Measurements from ENCODE around the gene BAIAP2L2. TPM values are rescaled to one million over a fixed set of nuclear protein-coding genes. Genes with fewer than 3 reads are reported as not detected.
A peak's percentile ranks its signal among the peaks of the same experiment; 100 is the strongest.

BAIAP2L2 gene
- total and polyA plus RNA-seq, 12 donors, result 0.09 to 6.0 (median 0.55) TPM; not detected in 1

DNA sequence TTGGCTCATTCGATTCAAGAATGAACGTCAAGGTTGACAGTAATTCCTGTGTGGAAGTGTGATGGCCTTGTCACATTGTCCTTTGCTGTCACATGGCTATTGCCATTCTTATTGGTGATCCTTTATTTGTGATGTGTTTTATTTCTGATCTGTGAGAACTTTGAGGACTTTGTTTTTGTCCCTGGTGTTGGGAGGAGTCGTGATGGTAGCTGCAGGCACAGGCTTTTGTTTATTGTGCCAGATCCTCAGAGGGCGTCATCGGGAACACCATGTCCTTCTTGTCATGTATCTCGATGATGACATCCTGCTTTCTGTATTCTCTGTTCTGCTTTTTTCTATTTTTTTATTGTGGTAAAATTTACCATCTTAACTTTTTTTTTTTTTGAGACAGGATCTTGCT is 47.7 kb downstream of the BAIAP2L2 start:
- peak in 5 of 7 donors; percentile 56 to 92 (median 61) for DNase-seq
- Histone ChIP-seq H3K36me3 (replicated peaks in 1 of 2) (peaks cover 0 to 40% of the 10 kb centered on the region in 2 donors), H3K4me1 (replicated peaks in 1 of 2) (peaks cover 0 to 10% of the 10 kb centered on the region in 2 donors), H3K27ac (peak overlapping the region in 4 of 5 donors; percentile 52 to 78 (median 73)), H3K4me3 (no peak overlapping the region), H3K27me3 (no peaks in the 10 kb centered on the region), H3K9me3 (replicated peaks in 1 of 3) (no peaks in the 10 kb centered on the region)
- intact Hi-C loops (cut with DNase I), result loop anchor here in 1 of 2 donors (10.0 kb wide), 1 partner anchor 512 kb away; the partner anchor contains the start of gene DMC1
- TF ChIP-seq, protein P1, sequence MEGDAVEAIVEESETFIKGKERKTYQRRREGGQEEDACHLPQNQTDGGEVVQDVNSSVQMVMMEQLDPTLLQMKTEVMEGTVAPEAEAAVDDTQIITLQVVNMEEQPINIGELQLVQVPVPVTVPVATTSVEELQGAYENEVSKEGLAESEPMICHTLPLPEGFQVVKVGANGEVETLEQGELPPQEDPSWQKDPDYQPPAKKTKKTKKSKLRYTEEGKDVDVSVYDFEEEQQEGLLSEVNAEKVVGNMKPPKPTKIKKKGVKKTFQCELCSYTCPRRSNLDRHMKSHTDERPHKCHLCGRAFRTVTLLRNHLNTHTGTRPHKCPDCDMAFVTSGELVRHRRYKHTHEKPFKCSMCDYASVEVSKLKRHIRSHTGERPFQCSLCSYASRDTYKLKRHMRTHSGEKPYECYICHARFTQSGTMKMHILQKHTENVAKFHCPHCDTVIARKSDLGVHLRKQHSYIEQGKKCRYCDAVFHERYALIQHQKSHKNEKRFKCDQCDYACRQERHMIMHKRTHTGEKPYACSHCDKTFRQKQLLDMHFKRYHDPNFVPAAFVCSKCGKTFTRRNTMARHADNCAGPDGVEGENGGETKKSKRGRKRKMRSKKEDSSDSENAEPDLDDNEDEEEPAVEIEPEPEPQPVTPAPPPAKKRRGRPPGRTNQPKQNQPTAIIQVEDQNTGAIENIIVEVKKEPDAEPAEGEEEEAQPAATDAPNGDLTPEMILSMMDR (IDR thresholded peaks at IDR 0.05), result no peak
- peak in 1 of 2 donors; percentile 8 for TF ChIP-seq POLR2A (IDR thresholded peaks at IDR 0.05)
- WGBS, 4 donors, result 32 to 55% (median 37%) methylated on average over 6 of the region's 6 CpGs

GRCh38 chr22:38056969-38057891 is 53.3 kb downstream of the BAIAP2L2 start, which contains the start of gene PICK1:
Gene PICK1, plus strand, starts transcription at chr22:38057404. Its CDS starts 406 bp downstream, at chr22:38057810.
- 1 to 7% (median 2%) methylated on average over 12 to 47 of the region's 47 CpGs for WGBS, 4 donors
- DNase-seq, result peak; percentile 85 to 98 (median 94)
- H3K27ac ChIP-seq, result peak within 1 kb of the TSS; percentile 60 to 88 (median 84)
- peaks cover 0 to 15% of the 10 kb centered on the region in 2 donors for H3K36me3 ChIP-seq (replicated peaks in 1 of 2)
- no peaks in the 10 kb centered on the region for H3K9me3 ChIP-seq (replicated peaks in 1 of 3)
- peak within 1 kb of the TSS in 3 of 4 donors; percentile 22 to 65 (median 52) for H3K4me3 ChIP-seq
- peak in 1 of 2 donors; percentile 4 for TF ChIP-seq POLR2A (IDR thresholded peaks at IDR 0.05)
- TF ChIP-seq, protein P1 (IDR thresholded peaks at IDR 0.05), result peak in 3 of 6 experiments; percentile 16 to 32 (median 23)
- H3K27me3 ChIP-seq, result no peaks in the 10 kb centered on the region
- peaks cover 0 to 10% of the 10 kb centered on the region in 2 donors for H3K4me1 ChIP-seq (replicated peaks in 1 of 2)
- intact Hi-C loops (cut with DNase I), result loop anchor here in 1 of 2 donors (10.0 kb wide), 1 partner anchor 298 kb away; no protein-coding TSS in a partner anchor

DNA sequence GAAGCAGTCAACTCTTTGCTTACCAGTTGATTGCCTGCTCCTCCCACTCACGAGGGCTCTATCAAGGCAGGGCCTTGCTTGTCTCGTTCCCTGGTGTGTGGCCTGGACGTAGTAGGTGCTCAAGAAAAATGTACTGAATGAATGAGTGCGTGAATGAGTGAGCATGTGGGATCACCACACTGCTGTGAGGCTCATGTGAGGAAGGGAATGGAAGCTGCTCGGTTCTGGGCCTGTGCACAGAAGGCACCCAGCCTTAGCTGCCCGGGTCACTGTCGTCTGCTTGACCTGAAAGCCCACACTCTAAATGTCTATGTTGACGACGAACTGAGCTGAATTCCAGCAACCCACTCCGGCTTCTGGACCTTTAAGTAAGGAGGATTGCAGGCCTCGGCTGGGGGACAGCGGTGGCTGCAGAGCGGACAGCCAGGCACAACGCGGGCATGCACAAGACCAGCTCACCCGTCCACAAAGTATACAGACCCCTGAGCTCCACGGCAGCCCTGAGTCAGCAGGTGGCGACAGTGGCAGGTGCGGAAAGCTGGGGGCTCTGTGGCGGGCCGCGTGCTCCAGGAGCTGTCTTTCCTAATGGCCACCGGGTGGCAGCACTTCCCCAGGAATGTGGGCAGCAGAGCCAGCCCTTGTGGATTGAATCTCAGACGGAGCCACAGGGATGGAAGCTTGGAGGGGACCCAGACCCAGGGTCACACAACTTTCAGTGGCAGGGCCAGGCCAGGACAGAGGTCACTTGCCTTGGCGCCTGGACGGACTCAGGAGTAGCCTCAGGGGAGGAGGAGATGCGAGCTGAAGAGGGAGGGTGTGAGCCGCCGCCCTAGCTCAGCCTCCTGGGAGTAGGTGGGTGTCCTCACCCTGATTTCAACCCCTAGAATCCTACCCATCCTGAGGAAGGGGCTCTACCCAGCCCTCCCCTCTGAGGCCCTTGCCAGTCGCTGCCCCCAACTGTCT is 58.3 kb downstream of the BAIAP2L2 start:
- DNase-seq, result peak; percentile 68 to 90 (median 83)
- H3K9me3 ChIP-seq (replicated peaks in 1 of 3), result no peaks in the 10 kb centered on the region
- H3K4me3 ChIP-seq, result no peak overlapping the region
- no peaks in the 10 kb centered on the region for H3K27me3 ChIP-seq
- no peak overlapping the region for H3K27ac ChIP-seq
- H3K36me3 ChIP-seq (replicated peaks in 1 of 2), result no peaks in the 10 kb centered on the region
- peaks cover 0 to 7% of the 10 kb centered on the region in 2 donors for H3K4me1 ChIP-seq (replicated peaks in 1 of 2)
- TF ChIP-seq, protein P1 (IDR thresholded peaks at IDR 0.05), result peak; percentile 75 to 94 (median 88)
- TF ChIP-seq POLR2A (IDR thresholded peaks at IDR 0.05), result no peak
- 29 to 47% (median 33%) methylated on average over 15 to 30 of the region's 30 CpGs for WGBS, 4 donors
- intact Hi-C loops (cut with DNase I), result loop anchor here (5.0 to 10.0 kb wide), 3 partner anchors 300 to 520 kb away; partner anchors contain the start of gene DMC1 (in 1 of the 2)
